ENCODE data around the gene P2RX2.

P2RX2 gene

DNA sequence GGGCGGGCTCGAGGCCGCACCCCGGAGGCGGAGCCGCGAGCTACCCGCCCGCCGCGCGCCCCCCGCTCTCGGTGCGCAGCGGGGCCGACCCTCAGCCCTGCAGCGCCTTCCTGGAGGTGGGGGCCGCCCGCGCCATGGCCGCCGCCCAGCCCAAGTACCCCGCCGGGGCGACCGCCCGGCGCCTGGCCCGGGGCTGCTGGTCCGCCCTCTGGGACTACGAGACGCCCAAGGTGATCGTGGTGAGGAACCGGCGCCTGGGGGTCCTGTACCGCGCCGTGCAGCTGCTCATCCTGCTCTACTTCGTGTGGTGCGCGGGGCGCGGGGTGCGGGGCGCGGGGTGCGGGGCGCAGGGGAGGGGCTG is at the start of gene P2RX2:
TSS of gene P2RX2 (plus strand) at position 94 of the 361 bp plus-strand sequence. CDS start at position 135, 41 bp downstream.
- no peak for DNase-seq

DNA sequence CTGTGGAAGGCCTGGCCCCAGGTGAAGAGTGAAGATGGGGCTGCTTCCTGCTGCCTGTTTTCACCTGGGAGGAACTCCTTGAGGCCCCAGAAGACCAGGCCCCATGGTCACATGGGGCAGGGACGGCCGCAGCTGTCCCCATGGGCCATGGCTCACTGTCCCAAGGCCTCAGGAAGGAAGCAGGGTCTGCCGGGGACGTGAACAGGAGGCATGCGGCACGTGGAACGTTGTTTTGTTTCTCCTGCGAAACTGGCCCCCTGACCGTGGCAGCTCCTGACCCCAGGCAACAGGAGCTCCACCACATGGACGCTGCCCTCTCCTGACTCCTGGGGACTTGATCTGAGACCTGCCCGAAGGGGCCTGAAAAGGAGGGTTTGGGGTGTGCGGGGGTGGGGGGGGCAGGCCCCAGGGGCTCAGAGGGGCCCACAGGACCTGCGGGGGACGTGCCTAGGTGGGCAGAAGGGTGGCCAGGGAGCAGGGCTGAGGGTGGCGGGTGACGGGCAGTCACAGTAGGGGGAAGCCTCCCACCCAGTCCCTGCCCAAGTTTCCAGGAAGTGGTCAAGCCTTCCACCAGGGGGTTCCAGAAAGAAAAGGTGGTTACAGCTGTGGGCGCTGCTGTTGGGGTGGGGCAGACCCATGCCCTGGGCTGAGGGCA is 49.6 kb upstream of the P2RX2 start:
- DNase-seq = no peak

DNA sequence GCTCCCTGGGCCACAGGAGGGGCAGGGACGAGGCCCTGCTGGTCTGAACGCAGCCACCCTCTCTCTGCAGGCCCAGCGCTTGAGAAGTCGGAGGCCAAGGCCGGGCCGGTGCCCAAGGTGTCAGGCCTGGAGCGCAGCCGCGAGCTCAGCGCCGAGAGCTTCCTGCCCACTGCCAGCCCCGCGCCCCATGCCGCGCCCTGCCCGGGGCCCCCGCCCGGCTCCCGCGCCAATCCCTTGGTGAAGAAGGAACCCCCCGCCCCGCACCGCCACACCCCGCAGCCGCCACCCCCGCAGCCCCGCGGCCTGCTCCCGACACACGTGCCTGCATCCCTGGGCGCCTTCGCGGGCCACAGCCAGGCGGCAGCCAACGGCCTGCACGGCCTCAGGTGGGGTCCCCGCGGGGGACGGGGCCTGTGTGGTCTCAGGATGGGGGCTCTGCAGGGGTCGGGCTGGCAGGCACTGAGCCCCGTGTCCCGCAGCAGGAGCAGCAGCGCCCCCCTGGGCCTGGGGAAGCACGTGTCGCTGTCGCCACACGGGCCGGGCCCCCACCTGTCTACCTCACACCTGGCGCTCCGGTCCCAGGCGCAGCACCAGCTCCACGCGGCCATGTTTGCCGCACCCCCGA is 48.6 kb upstream of the P2RX2 start:
- no peak for DNase-seq

DNA sequence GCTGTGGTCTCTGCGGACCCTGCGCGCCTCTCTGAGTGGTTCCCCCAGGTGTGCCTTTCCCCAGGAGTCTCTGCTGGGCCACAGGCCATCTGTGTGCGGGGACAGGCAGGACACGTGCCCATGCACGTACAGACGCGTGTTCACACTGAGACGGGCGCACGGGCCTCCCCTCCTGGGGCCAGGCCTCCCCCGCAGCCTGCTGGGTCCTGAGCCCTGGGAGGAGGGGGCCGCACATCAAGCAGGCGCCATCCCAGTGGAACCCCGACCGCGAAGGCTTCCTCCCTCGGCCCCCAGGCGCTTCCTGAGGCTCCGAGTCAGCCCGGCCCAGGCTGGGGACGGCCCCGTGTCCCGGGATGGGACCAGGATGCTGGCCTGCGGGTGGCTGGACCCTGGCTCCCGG is 47.9 kb upstream of the P2RX2 start:
- no peak for DNase-seq

DNA sequence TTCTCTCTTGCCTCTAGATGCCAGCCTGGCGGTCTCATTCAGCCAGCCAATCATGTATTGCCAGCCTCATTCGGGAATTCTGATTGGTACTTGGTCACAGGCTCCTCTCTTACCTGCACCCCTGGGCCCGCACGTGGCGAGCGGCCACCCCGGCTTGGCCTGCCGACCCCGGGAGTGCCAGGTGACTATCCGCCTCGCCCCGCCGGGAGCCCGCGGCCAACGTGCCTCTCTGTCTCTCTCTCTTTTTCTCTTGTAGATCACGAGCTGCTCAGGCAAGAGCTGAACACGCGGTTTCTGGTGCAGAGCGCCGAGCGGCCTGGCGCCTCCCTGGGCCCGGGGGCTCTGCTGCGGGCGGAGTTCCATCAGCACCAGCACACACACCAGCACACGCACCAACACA is 47.5 kb upstream of the P2RX2 start:
- no peak for DNase-seq

DNA sequence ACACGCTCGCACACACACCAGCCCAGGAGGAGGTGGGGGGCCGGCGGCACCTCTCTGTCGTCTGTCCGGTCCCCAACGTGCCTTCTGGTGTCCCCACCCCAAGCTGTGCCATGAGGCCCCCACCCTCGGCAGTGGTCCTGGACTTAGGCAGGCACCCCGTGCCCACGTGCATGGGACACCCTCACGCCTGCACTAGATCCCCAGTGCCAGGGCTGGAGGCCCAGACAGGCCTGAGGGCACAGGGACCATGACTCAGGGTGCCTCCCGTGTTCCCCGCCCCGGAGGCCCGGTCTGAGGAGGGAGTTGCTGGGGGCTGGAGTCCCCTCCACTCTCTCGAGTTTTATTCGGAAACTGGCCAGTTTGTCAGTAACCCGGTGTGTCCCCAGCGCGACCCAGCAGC is 47.0 kb upstream of the P2RX2 start:
- no peak for DNase-seq

DNA sequence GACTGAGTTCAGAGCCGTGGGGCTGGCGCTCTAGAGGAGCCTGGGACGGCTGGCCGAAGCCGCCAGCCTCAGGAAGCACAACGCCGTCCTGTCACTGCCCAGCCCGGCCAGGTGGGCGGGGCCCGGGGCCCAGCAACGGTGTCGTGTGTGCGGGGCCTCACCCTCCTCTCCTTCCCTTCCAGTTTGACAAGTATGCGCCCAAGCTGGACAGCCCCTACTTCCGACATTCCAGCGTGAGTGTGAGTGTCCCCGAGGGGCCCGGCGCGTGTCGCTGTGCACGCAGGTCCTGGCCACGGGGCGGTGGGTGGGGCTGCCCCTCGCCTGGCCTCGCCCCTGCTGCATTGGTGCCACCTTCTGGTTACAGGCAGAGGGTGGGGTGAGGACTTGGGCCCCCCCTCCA is 46.5 kb upstream of the P2RX2 start:
- no peak for DNase-seq

DNA sequence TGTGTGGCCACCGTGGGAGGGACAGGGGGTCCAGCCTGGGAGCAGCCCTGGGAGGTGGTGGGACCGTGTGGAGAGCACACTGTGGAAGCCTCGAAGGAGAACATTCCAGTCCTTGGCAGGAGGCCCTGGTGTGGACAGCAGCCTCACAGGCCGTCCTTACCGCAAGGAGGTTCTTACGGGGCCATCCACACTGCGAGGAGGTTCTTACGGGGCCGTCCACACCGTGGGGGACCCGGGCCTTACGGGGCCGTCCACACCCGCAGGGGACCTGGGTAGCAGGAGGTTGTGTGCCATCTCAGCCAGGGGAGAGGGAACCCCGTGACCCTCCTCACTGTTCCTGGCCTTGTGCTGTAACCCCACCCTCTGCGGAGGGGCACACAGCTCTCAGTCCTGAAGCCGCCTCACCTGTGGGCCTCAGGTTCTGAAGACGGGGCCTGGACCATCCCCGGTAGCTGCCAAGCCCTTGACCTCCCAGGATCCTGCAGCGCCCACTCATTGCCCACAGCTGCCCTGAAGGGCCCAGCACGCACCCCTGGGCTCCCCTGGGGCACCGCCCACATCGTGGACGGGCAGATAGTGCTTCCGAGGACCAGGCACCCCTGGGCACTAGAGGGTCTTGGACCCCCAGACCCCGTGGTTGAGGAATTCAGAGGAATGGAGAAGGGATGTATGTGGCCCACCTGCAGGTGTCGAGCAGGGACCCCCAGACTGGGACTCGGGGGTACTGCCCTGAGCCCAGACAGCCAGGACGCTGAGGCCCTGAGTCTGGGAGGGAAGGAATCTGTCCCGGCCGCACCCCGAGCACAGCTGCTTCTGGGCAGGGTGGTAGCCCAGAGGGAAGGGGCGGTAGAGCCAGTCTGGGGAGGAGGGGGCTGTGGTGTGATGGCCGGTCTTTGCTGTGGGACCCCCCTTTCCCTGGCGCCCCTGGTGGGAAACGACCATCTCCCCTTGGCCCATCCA is 45.5 kb upstream of the P2RX2 start:
- no peak for DNase-seq

DNA sequence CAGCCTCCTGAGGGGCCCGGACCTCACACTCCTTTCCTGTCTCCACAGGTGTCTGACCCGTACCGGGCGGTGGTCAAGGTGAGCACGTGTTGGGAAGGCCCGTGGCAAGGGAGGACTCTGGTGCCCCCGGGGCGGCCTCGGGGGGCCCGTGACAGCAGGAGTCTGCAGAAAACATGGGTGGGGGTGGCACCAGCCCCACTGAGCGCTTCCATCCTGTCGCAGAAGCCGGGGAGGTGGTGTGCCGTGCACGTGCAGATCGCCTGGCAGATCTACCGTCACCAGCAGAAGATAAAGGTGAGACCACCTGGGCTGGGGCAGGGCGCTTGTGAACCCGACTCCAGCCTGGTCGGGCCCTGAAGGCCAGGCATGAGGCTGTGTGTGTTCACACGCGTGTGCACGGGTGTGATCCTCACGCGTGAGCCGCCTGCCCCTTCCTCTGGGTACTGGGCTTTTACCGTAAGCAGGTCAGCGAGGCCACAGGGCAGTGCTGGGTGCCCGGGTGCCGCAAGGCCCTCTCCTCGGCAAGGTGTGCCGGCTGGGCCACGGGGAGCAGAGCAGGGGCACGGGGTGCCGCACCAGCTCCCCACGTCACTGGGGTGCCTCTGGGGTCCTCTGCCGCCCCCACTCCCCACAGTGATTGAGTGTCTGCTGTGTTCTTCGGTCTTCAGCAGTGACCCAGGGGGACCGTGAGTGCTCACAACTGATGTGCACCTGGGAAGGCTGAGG is 44.1 kb upstream of the P2RX2 start:
- no peak for DNase-seq

DNA sequence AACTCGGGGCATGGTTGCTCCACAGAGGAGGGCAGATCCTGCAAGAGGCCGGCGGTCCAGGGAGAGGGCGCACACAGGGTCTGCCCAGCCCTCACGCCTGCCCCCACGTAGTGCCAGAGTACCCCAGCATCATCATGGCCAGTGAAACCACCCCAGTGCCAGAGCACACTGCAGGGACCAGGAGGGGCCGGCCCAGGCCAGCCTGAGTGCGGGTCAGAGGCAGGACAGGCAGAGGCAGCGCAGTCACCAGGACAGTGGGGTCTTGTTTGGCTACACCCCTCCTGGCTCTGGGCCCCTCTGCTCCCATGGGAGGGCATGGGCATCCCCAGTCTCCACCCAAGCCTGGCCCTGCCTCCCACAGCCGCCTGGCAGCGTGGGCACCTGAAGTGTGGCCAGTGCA is 42.9 kb upstream of the P2RX2 start:
- DNase-seq = no peak

DNA sequence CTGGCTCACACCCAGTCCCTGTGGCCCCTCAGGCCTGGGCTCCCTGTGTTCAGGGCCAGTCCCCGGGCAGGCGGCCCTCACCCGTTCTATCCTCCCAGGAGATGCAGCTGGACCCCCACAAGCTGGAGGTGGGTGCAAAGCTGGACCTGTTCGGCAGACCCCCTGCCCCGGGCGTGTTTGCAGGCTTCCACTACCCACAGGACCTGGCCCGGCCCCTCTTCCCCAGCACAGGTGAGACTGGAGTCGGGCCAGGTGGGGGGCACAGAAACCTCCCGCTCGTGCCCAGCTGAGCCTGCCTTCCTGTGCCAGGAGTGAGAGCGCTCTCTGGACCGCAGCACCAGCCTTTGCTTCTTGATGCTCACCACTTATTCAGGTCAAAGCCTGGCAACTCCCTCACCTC is 41.9 kb upstream of the P2RX2 start:
- no peak for DNase-seq

DNA sequence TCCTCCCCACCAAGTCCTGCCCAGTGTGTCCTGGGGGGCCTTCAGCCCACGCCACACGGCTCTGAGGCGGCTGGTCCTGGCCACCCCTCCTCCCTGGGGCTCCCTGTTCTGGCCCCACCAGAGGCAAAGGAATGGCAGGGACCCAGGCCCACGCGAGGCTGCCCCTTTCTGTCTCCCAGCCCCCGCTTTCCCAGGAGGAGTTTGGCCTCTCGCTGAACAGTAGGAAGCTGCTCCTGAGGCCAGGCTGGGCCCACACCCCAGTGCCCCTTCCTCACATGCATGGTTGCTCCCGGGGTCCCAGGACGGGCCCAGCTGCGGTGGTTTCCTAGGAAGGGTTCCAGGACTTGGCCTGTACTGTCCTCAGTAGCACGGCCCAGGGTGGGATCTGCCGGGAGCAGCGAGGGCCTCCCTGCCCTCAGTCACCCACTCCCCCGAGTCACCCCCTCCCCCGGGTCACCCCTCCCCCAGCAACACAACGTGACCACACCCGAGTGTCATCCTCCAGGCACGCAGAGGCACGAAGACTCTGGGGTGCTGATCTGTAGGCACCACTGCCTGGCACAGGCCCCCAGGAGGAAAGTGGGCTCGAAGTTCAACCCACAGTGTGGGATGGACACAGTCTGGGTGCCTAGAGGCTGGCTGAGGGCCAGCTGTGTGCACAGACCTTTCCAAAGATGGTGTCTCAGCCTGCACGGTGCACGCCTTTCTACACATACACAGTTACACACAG is 41.2 kb upstream of the P2RX2 start:
- DNase-seq = no peak

DNA sequence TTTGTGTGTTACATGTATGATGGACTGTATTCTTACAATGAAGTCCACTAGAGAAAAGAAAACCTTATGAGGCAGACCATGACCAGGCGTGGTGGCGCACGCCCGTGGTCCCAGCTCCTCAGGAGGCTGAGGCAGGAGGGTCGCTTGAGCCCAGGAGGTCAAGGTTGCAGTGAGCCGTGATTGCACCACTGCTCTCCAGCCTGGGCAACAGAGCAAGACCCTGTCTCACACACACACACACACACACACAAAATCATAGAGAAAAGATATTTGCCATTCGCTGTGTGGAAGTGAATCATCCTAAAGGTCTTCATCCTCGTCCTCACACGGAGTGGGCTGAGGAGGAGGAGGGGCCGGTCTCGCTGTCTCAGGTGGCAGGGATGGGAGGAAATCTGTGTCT is 40.5 kb upstream of the P2RX2 start:
- DNase-seq = no peak

DNA sequence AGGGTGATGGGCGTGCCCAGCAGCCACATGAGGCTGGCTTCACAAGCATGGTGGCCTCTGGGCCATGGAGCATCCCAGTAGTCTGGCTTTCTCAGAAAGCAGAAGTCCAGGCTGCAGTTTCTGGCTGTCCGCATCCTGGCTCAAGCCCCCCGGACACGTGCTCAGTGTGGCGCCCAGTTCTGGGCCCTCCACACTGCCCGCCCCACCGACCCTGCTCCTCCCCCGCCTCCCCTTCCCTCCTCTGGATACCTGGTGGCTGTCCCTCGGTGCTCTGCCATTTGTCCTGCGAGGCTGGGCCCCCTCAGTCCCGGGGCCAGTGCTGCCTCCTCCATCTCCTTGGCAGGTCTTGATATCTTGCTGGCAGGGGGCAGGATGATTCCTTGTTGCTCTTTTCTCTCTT is 39.8 kb upstream of the P2RX2 start:
- DNase-seq = no peak

DNA sequence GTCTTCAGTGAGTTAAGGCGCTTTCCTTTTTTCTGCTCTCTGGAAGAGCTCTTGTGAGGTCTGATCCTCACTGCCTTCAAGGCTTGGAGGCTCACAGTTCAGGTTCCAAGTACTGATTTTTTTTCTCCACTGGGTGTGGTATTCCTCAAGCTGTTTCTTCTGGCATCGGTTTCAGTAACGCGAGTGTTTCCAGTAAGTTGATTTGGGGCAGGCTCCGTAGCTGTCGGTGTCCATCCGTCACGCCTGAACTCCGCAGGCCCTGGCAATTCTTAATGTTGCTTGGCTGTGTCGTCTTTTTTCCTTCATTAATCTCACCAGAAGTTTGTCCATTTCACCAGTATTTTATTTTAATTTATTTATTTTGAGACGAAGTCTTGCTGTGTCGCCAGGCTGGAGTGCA is 38.8 kb upstream of the P2RX2 start:
- no peak for DNase-seq

DNA sequence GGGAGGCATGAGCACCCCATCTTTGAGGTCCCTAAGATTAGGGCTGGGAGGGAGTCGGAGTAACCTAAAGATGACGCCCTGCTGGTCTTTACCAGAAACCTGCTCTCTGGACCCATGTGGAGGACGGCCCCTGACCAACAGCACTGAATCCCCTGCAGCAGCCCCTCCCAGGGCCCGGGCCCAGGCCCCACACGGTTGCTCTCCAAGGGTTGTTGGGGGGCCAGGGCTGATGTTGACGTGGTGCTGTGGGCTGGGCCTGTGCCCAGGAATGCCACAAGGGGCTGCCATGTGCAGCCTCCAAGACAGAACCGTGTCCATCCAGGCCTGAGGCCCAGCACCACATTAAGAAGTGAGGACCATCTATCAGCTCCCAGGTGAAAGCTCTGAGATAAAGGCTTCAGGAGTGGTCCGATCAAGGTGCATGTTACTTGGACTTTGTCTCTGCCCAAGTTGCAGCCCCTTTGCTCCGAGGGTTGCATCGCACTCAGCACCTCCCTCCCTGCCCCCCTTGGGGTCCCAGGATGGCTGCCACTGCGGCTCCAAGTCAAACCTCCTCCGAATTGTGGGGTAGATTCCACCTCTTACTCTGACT is 37.8 kb upstream of the P2RX2 start:
- no peak for DNase-seq

DNA sequence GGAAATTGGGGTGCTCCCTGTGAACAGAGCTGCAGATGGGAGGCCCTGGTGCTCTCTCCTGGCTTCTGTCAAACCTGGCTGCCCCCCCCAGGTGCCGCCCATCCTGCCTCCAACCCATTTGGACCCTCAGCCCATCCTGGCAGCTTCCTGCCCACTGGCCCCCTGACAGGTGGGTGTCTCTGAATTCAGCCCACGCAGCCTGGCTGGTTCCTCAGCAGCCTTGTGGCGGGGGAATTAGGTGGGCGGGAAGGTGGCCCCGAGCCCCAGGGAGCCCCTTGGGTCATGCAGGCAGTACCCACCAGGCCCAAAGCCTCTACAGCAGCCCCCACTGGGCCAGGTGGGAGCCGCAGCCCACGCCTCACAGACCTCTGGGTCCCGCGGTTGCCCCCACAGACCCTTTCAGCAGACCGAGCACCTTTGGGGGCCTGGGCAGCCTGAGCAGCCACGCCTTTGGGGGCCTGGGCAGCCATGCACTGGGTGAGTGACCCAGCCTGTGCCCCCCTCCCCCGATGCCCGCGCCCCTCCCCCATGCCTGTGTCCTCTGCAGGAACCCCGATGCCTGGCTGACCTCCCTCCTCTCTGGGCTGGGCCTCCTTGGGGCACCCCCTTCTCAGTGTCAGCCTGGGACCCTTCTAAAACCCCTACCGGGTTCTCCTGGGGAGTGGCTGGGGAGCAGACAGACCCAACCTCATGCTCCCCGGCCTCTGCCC is 37.1 kb upstream of the P2RX2 start:
- DNase-seq = no peak

DNA sequence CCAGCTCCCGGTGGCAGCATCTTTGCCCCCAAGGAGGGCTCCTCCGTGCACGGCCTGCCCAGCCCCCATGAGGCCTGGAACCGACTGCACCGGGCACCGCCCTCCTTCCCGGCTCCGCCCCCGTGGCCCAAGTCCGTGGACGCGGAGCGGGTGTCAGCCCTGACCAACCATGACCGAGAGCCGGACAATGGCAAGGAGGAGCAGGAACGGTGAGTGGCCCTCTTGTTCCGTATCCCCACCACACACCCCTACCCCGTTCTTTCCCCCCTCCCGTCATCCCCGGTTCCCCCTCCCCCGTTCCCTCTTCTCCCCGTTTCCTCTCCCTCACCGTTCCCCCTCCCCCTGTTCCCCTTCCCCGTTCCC is 36.5 kb upstream of the P2RX2 start:
- no peak for DNase-seq

DNA sequence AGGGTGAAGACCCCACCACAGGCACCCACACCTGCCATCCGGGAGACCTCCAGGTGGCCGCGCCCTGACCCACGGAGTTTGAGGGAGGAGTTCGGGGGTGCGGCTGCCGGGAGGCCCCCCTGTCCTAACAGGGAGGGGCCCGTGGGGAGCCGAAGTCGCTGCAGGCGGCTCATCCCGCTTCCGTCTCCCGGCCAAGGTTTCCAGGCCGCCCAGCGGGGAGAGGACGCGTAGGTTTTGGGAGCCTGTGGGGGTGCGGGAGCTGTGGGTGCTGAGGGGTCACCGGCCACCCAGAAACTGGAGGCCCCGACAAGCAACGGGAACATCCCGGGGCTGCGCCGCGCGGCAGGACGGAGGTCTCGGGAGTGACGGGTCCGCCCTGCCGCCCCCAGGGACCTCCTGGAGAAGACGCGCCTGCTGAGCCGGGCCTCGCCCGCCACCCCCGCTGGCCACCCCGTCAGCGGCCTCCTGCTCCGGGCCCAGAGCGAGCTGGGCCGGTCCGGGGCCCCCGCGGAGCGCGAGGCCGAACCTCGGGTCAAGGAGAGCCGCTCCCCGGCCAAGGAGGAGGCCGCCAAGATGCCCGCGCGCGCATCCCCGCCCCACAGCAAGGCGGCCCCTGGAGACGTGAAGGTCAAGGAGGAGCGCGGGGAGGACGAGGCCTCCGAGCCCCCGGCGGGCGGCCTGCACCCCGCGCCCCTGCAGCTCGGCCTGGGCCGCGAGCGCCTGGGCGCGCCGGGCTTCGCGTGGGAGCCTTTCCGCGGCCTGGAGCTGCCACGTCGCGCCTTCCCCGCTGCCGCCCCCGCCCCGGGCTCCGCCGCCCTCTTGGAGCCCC is 35.8 kb upstream of the P2RX2 start:
- DNase-seq = no peak

DNA sequence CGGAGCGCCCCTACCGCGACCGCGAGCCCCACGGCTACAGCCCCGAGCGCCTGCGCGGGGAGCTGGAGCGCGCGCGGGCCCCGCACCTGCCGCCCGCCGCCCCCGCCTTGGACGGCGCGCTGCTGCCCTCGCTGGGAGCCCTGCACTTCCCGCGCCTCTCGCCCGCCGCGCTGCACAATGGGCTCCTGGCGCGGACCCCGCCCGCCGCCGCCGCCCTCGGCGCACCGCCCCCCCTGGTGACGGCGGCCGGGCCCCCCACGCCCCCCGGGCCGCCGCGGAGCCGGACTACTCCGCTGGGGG is 35.2 kb upstream of the P2RX2 start:
- DNase-seq = no peak

DNA sequence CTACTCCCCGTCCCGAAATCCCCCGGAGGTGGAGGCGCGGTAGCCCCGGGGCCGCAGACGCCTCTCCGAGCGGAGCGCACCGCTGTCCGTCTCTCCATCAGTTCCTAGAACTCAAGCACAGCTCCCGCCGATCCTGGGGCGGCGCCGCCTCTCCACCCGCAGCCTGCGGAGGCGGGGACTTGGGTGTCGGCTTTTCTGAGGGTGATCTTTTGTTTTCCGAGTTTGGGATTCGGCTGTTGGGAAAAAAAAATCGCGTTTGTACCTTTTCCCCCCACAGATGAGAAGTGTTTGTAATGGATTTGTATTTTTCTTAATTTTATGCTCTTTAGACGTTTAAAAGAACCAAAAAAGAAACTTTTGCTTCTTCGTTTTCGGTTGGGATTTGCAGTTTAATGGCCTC is 34.8 kb upstream of the P2RX2 start:
- no peak for DNase-seq
